ENCODE data around the gene MFN1.

MFN1 gene

DNA sequence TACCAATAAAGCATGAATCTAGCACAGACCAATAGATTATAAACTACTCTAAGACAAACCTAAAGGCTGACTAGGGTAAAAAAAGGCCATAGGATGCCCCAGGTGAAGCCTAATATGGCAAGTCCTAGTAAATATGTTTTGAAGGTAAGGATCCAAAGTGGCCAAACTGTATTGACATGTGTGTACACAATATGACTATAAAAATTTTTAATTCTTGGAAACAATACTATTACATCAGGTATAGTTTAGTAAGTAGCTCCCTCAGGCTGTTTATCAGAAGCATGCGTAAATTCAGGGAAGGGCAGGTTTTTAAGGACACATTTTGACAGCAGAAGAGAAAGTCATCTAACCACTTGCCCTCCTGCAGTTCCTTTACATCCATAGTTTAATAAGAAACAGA lies 84.9 kb downstream of the MFN1 start:
- DNase-seq = no peak

DNA sequence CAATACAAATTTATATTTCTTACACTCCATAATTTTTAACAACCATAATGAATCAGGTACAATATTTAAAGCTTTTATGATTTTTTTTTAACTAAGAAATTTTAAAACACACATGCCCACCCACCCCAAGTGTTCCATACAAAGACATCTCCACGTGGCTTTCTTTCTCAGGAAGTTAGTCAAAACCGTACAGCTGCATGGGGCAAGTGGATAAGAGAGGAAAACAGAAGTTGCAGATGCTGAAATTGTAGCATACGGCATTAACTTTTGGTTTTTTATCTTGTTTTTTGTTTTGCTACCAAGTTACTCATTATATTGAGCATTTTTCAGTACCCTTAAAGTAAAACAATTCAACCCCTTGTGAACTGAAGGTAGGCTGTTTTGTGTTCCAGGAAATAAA lies 89.0 kb downstream of the MFN1 start:
- DNase-seq = no peak

DNA sequence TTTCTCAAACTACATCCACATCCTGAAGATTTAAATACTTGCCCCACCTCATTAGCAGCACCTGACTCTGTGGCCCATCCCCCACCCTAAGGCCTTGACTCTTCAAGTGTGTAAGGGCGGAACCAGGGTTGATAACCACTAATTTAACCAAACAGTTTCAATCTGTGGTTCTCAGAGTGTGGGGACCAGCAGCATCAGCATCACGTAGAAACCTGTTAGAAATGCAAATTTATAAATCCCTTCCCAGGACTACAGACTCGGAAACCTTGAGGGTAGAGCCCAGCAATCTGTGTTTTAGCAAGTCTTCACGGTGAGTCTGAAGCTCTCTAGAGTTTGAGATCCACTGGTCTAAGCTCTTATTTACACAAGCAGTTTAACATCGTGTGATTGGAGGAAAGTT lies 91.3 kb downstream of the MFN1 start:
- DNase-seq = no peak

All from stimulated activated CD4-positive, alpha-beta T cell treated with anti-CD3 and anti-CD28 coated beads, Interleukin-12 subunit alpha, Interleukin-12 subunit beta, amount 100 ng/mL, for 4 hours (primary cell).